ENCODE results near the gene NXF3. TPM values are rescaled to one million over a fixed set of nuclear protein-coding genes. Genes with fewer than 3 reads are reported as not detected.
"Not testable (repeated sequence)": the region's sequence is repeated elsewhere in the genome, so short reads cannot be mapped to it uniquely, and the experiment has no call there.

NXF3 gene
- total RNA-seq, 2 experiments from 2014 or later: not detected

GRCh38 chrX:103081051-103081450 lies 11.9 kb downstream of the NXF3 start:
- H3K4me3 Mint-ChIP-seq: no peak overlapping the region
- H3K27ac Mint-ChIP-seq: no peak overlapping the region
- H3K9me3 Mint-ChIP-seq: no peaks in the 10 kb centered on the region
- ChIA-PET CTCF (no interaction called here), POLR2A (no interaction called here)
- H3K4me1 Mint-ChIP-seq: no peaks in the 10 kb centered on the region
- H3K36me3 Mint-ChIP-seq (ENCODE audit: low read depth): no peaks in the 10 kb centered on the region
- no peak for DNase-seq
- H3K27me3 Mint-ChIP-seq: no peaks in the 10 kb centered on the region

GRCh38 chrX:103073467-103073866 lies 19.5 kb downstream of the NXF3 start:
- CTCF ChIA-PET: no interaction called here

GRCh38 chrX:103066606-103067005 lies 26.3 kb downstream of the NXF3 start:
- Mint-ChIP-seq H3K4me1 (no peaks in the 10 kb centered on the region), H3K27ac (no peak overlapping the region), H3K9me3 (no peaks in the 10 kb centered on the region), H3K36me3 (ENCODE audit: low read depth) (no peaks in the 10 kb centered on the region), H3K27me3 (peaks cover 5% of the 10 kb centered on the region), H3K4me3 (no peak overlapping the region)
- ChIA-PET CTCF (no interaction called here), POLR2A (no interaction called here)
- no peak for DNase-seq

More at GRCh38 chrX:103073467-103073866, 19.5 kb downstream of the NXF3 start:
- no peak for DNase-seq
- Mint-ChIP-seq H3K4me3 (no peak overlapping the region), H3K27ac (no peak overlapping the region), H3K9me3 (no peaks in the 10 kb centered on the region), H3K36me3 (ENCODE audit: low read depth) (no peaks in the 10 kb centered on the region), H3K27me3 (no peaks in the 10 kb centered on the region), H3K4me1 (no peaks in the 10 kb centered on the region)
- POLR2A ChIA-PET: no interaction called here

- peaks cover 5% of the 10 kb centered on the region for H3K27me3 Mint-ChIP-seq
- CTCF ChIA-PET: no interaction called here
- H3K36me3 Mint-ChIP-seq (ENCODE audit: low read depth): no peaks in the 10 kb centered on the region
- no peaks in the 10 kb centered on the region for H3K9me3 Mint-ChIP-seq
- POLR2A ChIA-PET: no interaction called here
- no peak for DNase-seq
- H3K4me3 Mint-ChIP-seq: no peak within 1 kb of the TSS
- no peaks in the 10 kb centered on the region for H3K4me1 Mint-ChIP-seq
- H3K27ac Mint-ChIP-seq: no peak within 1 kb of the TSS
Measured at GRCh38 chrX:103063918-103064434, 29.0 kb downstream of the NXF3 start, which contains the start of gene BEX1. TSS of gene BEX1 (minus strand) at chrX:103064171. CDS start at chrX:103063274, 897 bp downstream.

DNA sequence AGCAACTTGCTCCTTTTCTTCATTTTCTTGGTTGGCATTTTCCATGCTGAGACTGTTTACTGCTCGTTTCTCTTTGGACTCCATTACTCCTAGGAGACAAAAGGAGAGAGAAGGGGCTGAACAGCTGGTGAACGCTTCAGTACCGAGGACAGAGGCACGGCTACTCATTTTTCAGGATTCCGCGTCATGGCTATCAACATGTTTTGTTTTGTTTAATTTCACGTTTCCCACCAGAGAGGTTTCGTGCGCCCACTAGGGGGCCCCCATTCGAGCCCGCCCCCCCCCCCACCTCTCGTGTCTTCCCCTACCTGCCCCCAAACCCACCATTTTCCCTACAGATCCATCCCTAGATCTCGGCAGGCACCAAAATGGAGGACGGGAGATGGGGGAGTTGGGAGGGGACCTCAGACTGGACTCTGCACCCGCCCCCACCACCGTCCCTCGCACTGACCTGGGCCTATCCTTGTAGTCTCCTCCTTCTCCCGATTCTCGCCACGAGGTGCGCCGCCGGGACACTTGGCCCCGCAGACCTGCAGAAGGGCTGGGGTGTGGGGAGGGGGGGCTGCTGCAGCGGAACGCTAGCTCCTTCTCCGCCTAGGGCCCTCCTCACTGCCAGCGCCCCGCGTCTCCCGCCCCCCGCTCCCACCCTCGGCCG lies 29.6 kb downstream of the NXF3 start:
- no peak overlapping the region for H3K4me3 Mint-ChIP-seq
- ChIA-PET POLR2A (no interaction called here), CTCF (no interaction called here)
- H3K27ac Mint-ChIP-seq: no peak overlapping the region
- DNase-seq: no peak
- no peaks in the 10 kb centered on the region for H3K9me3 Mint-ChIP-seq
- no peaks in the 10 kb centered on the region for H3K36me3 Mint-ChIP-seq (ENCODE audit: low read depth)
- H3K4me1 Mint-ChIP-seq: no peaks in the 10 kb centered on the region
- peaks cover 5% of the 10 kb centered on the region for H3K27me3 Mint-ChIP-seq

DNA sequence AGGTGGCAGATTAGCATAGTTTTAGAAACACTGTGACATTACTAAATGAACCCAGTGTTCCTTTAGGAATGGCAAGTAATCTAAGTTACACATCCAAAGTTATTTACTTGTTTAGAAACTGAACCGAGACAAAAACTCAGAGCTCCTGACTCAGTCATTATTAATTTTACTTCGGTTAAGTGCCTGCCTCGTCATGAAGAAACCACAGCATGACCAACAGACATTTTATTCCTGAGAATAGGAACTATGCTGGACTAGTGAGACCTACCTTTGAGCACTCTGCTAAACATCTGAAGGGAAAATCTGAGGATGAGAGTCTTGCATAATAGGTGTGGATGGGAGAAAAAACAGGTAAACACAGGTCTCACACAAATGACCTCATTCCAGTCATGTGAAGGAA lies 31.5 kb downstream of the NXF3 start:
- no peak overlapping the region for H3K27ac Mint-ChIP-seq
- H3K36me3 Mint-ChIP-seq (ENCODE audit: low read depth): no peaks in the 10 kb centered on the region
- no peaks in the 10 kb centered on the region for H3K9me3 Mint-ChIP-seq
- CTCF ChIA-PET: no interaction called here
- H3K27me3 Mint-ChIP-seq: peaks cover 9% of the 10 kb centered on the region
- POLR2A ChIA-PET: no interaction called here
- H3K4me1 Mint-ChIP-seq: no peaks in the 10 kb centered on the region
- DNase-seq: no peak
- H3K4me3 Mint-ChIP-seq: no peak overlapping the region

DNA sequence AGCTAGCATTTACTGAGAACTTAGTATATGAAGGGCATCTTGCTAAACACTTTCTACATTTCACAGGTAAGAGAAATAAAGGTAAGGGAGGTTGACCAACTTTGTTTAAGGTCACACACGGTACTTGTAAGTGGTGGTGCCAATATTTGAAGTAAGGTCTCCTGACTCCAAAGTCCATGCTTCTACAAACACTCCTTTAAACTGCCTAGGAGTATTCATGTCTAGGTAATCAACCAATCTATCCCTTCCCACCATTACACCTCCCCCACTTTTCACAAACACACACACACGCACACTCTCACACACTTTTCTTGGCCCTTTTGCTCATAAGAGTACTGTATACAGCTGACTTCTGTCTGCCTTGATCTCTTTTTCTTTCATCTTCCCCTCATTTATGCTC lies 36.0 kb downstream of the NXF3 start:
- no peak overlapping the region for H3K4me3 Mint-ChIP-seq
- H3K27ac Mint-ChIP-seq: no peak overlapping the region
- DNase-seq: no peak
- H3K27me3 Mint-ChIP-seq: peaks cover 7% of the 10 kb centered on the region
- ChIA-PET CTCF (no interaction called here), POLR2A (no interaction called here)
- no peaks in the 10 kb centered on the region for H3K9me3 Mint-ChIP-seq
- H3K4me1 Mint-ChIP-seq: no peaks in the 10 kb centered on the region
- H3K36me3 Mint-ChIP-seq (ENCODE audit: low read depth): no peaks in the 10 kb centered on the region

DNA sequence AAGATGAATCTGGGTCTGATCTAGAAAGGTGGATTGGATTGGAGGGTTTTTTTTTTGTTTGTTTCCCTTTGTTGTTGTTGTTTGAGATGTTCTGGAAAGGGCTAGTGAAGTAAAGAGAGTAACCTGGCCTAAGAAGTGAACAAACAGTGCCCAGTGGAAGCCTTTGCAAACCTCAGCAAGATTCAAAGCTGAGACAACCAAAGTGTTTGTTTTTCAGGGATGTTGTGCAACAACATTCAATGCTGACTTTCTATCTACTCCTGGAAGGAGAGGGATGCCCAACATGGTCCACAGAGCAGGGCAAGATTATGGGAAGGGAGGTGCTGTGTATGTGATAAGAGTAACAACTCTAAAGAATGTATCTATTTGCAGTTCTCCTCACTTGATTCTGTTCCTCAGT lies 40.3 kb downstream of the NXF3 start:
- POLR2A ChIA-PET: no interaction called here
- Mint-ChIP-seq H3K4me3 (no peak overlapping the region), H3K27ac (no peak overlapping the region)

GRCh38 chrX:103051260-103051789 lies 41.6 kb downstream of the NXF3 start:
- ChIA-PET POLR2A (no interaction called here), CTCF (no interaction called here)
- no peaks in the 10 kb centered on the region for H3K4me1 Mint-ChIP-seq
- H3K4me3 Mint-ChIP-seq: no peak overlapping the region
- no peaks in the 10 kb centered on the region for H3K36me3 Mint-ChIP-seq (ENCODE audit: low read depth)
- no peak for DNase-seq
- peaks cover 4% of the 10 kb centered on the region for H3K27me3 Mint-ChIP-seq
- no peak overlapping the region for H3K27ac Mint-ChIP-seq
- H3K9me3 Mint-ChIP-seq: no peaks in the 10 kb centered on the region

More for the DNA sequence above, 40.3 kb downstream of the NXF3 start:
- no peak for DNase-seq
- Mint-ChIP-seq H3K4me1 (no peaks in the 10 kb centered on the region), H3K9me3 (no peaks in the 10 kb centered on the region), H3K27me3 (peaks cover 7% of the 10 kb centered on the region), H3K36me3 (ENCODE audit: low read depth) (no peaks in the 10 kb centered on the region)
- CTCF ChIA-PET: no interaction called here

DNA sequence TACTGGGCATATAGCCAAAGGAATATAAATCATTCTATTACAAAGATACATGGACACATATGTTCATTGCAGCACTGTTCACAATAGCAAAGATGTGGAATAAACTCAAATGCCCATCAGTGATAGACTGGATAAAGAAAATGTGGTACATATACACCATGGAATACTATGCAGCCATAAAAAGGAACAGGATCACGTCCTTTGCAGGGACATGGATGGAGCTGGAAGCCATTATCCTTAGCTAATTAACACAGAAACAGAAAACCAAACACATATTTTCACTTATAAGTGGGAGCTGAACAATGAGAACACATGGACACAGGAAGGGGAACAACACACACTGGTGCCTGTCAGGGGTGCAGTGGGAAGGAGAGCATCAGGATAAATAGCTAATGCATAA lies 59.6 kb downstream of the NXF3 start:
- DNase-seq; H3K4me3 Mint-ChIP-seq; H3K27ac Mint-ChIP-seq; H3K27me3 Mint-ChIP-seq; POLR2A ChIA-PET; H3K4me1 Mint-ChIP-seq; H3K36me3 Mint-ChIP-seq (ENCODE audit: low read depth); CTCF ChIA-PET; H3K9me3 Mint-ChIP-seq: not testable (repeated sequence)

Other genes with a start within 250 kb of the NXF3 start
- under 1 TPM; 0.23 to 0.28 TPM for gene RAB40AL, start 155.9 kb downstream of the NXF3 start, total RNA-seq
- gene BEX1, start 29.0 kb downstream of the NXF3 start, total RNA-seq: not detected
- 10 to 100 TPM; 10.5 to 12.2 TPM for gene BEX4, start 122.0 kb upstream of the NXF3 start, total RNA-seq
- 10 to 100 TPM; 41.9 to 42.6 TPM for gene TCEAL8, start 162.0 kb upstream of the NXF3 start, total RNA-seq
- not detected for gene TCEAL5, start 183.6 kb upstream of the NXF3 start, total RNA-seq
- gene BEX2, start 217.8 kb upstream of the NXF3 start, total RNA-seq: 1 to 10 TPM; 8.1 to 9.3 TPM
- gene TCEAL7, start 237.1 kb upstream of the NXF3 start, total RNA-seq: not detected